Measurements from ENCODE around the gene ROR1. TPM values are rescaled to one million over a fixed set of nuclear protein-coding genes. Genes with fewer than 3 reads are reported as not detected.

The ROR1 gene
- total and polyA plus RNA-seq, 2 donors (not counting 1 experiment from before 2014, with no cell fraction given), result 0.46 to 16.0 TPM

GRCh38 chr1:64041371-64042131 is 267.7 kb downstream of the ROR1 start:
- Histone ChIP-seq H3K27me3 (replicated peaks in 1 of 4; ENCODE audit: control extremely low read depth in 1 of 4, control insufficient read depth in 3 of 4, insufficient read depth in 4 of 4, low read length in 3 of 4) (no peaks in the 10 kb centered on the region), H4K20me1 (ENCODE audit: control insufficient read depth, insufficient read depth, low read length, poor library complexity, severe bottlenecking) (no peaks in the 10 kb centered on the region), H3K4me3 (ENCODE audit: control extremely low read depth in 1 of 5, extremely low read depth in 1 of 5, insufficient read depth in 1 of 5, low read depth in 2 of 5, low read length in 4 of 5) (no peak overlapping the region), H3K79me2 (ENCODE audit: control insufficient read depth, insufficient read depth, low read length) (no peaks in the 10 kb centered on the region), H3K4me1 (ENCODE audit: control insufficient read depth in 2 of 2, insufficient read depth in 2 of 2, low read length in 2 of 2) (no peaks in the 10 kb centered on the region), H3K36me3 (replicated peaks in 1 of 2; ENCODE audit: control extremely low read depth in 1 of 2, control insufficient read depth in 1 of 2, extremely low read depth in 1 of 2, insufficient read depth in 2 of 2, low read length in 1 of 2) (no peaks in the 10 kb centered on the region), H3K4me2 (replicated peaks; ENCODE audit: low read depth, low read length, poor library complexity, severe bottlenecking) (no peak overlapping the region), H3K9ac (ENCODE audit: low read length) (no peak overlapping the region), H2AFZ (ENCODE audit: insufficient read depth, low read depth, low read length, poor library complexity, severe bottlenecking) (no peak overlapping the region), H3K27ac (ENCODE audit: low read length in 2 of 2) (no peak overlapping the region), H3K9me3 (ENCODE audit: control extremely low read depth in 1 of 3, control insufficient read depth in 2 of 3, insufficient read depth in 1 of 3, low read length in 2 of 3) (no peaks in the 10 kb centered on the region)
- Mint-ChIP-seq H3K4me1 (no peaks in the 10 kb centered on the region), H3K9me3 (ENCODE audit: insufficient read depth) (no peaks in the 10 kb centered on the region), H3K4me3 (no peak overlapping the region), H3K27ac (no peak overlapping the region), H3K27me3 (peaks cover 9% of the 10 kb centered on the region)
- ChIA-PET POLR2A (no interaction called here), CTCF (no interaction called here)
- TF ChIP-seq EZH2 (IDR thresholded peaks at IDR 0.05; ENCODE audit: borderline replicate concordance, insufficient read depth, low read depth, low read length, poor library complexity, severe bottlenecking) (no peak), CTCF (IDR thresholded peaks at IDR 0.05) (no peak)
- ATAC-seq (ENCODE audit: low read depth), result no peak
- 100% methylated on average over 2 of the region's 3 CpGs for WGBS (ENCODE audit: insufficient coverage)
- intact Hi-C loops (cut with micrococcal nuclease), result no loop called here
- no peak for DNase-seq

- POLR2A ChIA-PET, result no interaction called here
- intact Hi-C loops (cut with micrococcal nuclease), result no loop called here
- CTCF ChIA-PET, result no interaction called here
- H3K4me3 ChIP-seq (ENCODE audit: control extremely low read depth in 1 of 5, extremely low read depth in 1 of 5, insufficient read depth in 1 of 5, low read depth in 2 of 5, low read length in 4 of 5), result no peak overlapping the region
- H3K9me3 Mint-ChIP-seq (ENCODE audit: insufficient read depth), result no peaks in the 10 kb centered on the region
- H3K36me3 ChIP-seq (replicated peaks in 1 of 2; ENCODE audit: control extremely low read depth in 1 of 2, control insufficient read depth in 1 of 2, extremely low read depth in 1 of 2, insufficient read depth in 2 of 2, low read length in 1 of 2), result no peaks in the 10 kb centered on the region
- no peak overlapping the region for H3K4me2 ChIP-seq (replicated peaks; ENCODE audit: low read depth, low read length, poor library complexity, severe bottlenecking)
- no peaks in the 10 kb centered on the region for H3K4me1 Mint-ChIP-seq
- no peaks in the 10 kb centered on the region for H4K20me1 ChIP-seq (ENCODE audit: control insufficient read depth, insufficient read depth, low read length, poor library complexity, severe bottlenecking)
- DNase-seq (no peak), ATAC-seq (ENCODE audit: low read depth) (no peak)
- H3K27me3 Mint-ChIP-seq, result peaks cover 9% of the 10 kb centered on the region
- H2AFZ ChIP-seq (ENCODE audit: insufficient read depth, low read depth, low read length, poor library complexity, severe bottlenecking), result no peak overlapping the region
- no peaks in the 10 kb centered on the region for H3K27me3 ChIP-seq (replicated peaks in 1 of 4; ENCODE audit: control extremely low read depth in 1 of 4, control insufficient read depth in 3 of 4, insufficient read depth in 4 of 4, low read length in 3 of 4)
- no peaks in the 10 kb centered on the region for H3K4me1 ChIP-seq (ENCODE audit: control insufficient read depth in 2 of 2, insufficient read depth in 2 of 2, low read length in 2 of 2)
- H3K27ac Mint-ChIP-seq, result no peak overlapping the region
- WGBS (ENCODE audit: insufficient coverage), result 100% methylated on average over 2 of the region's 10 CpGs
- H3K79me2 ChIP-seq (ENCODE audit: control insufficient read depth, insufficient read depth, low read length), result no peaks in the 10 kb centered on the region
- no peaks in the 10 kb centered on the region for H3K9me3 ChIP-seq (ENCODE audit: control extremely low read depth in 1 of 3, control insufficient read depth in 2 of 3, insufficient read depth in 1 of 3, low read length in 2 of 3)
- no peak overlapping the region for H3K27ac ChIP-seq (ENCODE audit: low read length in 2 of 2)
- TF ChIP-seq CTCF (IDR thresholded peaks at IDR 0.05) (no peak), EZH2 (IDR thresholded peaks at IDR 0.05; ENCODE audit: borderline replicate concordance, insufficient read depth, low read depth, low read length, poor library complexity, severe bottlenecking) (no peak)
- H3K4me3 Mint-ChIP-seq, result no peak overlapping the region
- no peak overlapping the region for H3K9ac ChIP-seq (ENCODE audit: low read length)
These were observed 268.7 kb downstream of the ROR1 start for GRCh38 chr1:64042331-64043100.
